ENCODE results near the gene ADAMTS1. TPM values are rescaled to one million over a fixed set of nuclear protein-coding genes. Genes with fewer than 3 reads are reported as not detected.

The ADAMTS1 gene
- total RNA-seq, 1 experiment from 2014 or later, result 17.8 TPM

GRCh38 chr21:26846036-26846931, 1.1 kb upstream of the ADAMTS1 start:
- H3K9me3 Mint-ChIP-seq, result peaks cover 0 to 2% of the 10 kb centered on the region in 2 experiments; a peak in 3 of 5 replicates
- H3K27ac Mint-ChIP-seq, result peak overlapping the region; percentile 24 to 76 (median 75); a peak in 3 of 7 replicates
- H2AFZ ChIP-seq (ENCODE audit: low read length), result peak overlapping the region; percentile 60
- H3K4ac ChIP-seq (ENCODE audit: low read depth, low read length), result no peak overlapping the region; the same call in 1 of the 2 replicates
- peaks cover 7% of the 10 kb centered on the region; the same call in 1 of the 2 replicates for H3K4me1 ChIP-seq (ENCODE audit: insufficient read depth, low read length)
- H4K91ac ChIP-seq (ENCODE audit: insufficient read length, low read depth, low read length), result no peak overlapping the region
- peaks cover 23% of the 10 kb centered on the region for H3K23me2 ChIP-seq (ENCODE audit: insufficient read length, low read depth, low read length, poor library complexity, severe bottlenecking)
- peak overlapping the region; percentile 59 for H3K9ac ChIP-seq (ENCODE audit: extremely low read depth, insufficient read length, low read length)
- H3K27me3 ChIP-seq (ENCODE audit: insufficient read depth, low read length), result no peaks in the 10 kb centered on the region; the same call in 1 of the 2 replicates
- H2BK5ac ChIP-seq (ENCODE audit: insufficient read length, low read length), result no peak overlapping the region
- no peaks in the 10 kb centered on the region for H3K9me3 ChIP-seq (ENCODE audit: control insufficient read depth, low read depth, low read length)
- peak; percentile 18; the same call in 1 of the 3 replicates for TF ChIP-seq CTCF (conservative IDR thresholded peaks at IDR 0.05)
- no peak overlapping the region for H3T11ph ChIP-seq (ENCODE audit: low read length)
- H3K4me2 ChIP-seq (ENCODE audit: insufficient read depth, insufficient read length, low read length), result peak overlapping the region; percentile 91
- peak overlapping the region; percentile 6 for H3K27ac ChIP-seq (ENCODE audit: insufficient read length, low read depth, low read length)
- H3K23ac ChIP-seq (ENCODE audit: insufficient read length, low read depth, low read length), result no peak overlapping the region
- H2BK20ac ChIP-seq (ENCODE audit: low read depth, low read length, poor library complexity, severe bottlenecking), result no peak overlapping the region
- peaks cover 36 to 38% of the 10 kb centered on the region in 2 experiments for H3K4me1 Mint-ChIP-seq
- H3K79me2 ChIP-seq (ENCODE audit: insufficient read depth, low read length), result peaks cover 8% of the 10 kb centered on the region; the same call in 1 of the 2 replicates
- no peak overlapping the region for H2BK15ac ChIP-seq (ENCODE audit: low read depth, low read length)
- peak overlapping the region; percentile 83 to 89 for H3K4me3 Mint-ChIP-seq
- H3K36me3 Mint-ChIP-seq (ENCODE audit: insufficient read depth in 1 of 3, low read depth in 3 of 3), result peaks cover 14 to 15% (median 15%) of the 10 kb centered on the region in 3 experiments
- H3K18ac ChIP-seq (ENCODE audit: insufficient read length, low read depth, low read length), result peak overlapping the region; percentile 33
- H3K27me3 Mint-ChIP-seq (ENCODE audit: low read depth), result peaks cover 26% of the 10 kb centered on the region
- no peak overlapping the region for H3K56ac ChIP-seq (ENCODE audit: insufficient read length, low read depth, low read length)
- no peak overlapping the region for H4K5ac ChIP-seq (ENCODE audit: insufficient read length, low read depth, low read length)
- H2BK120ac ChIP-seq (ENCODE audit: low read depth, low read length, poor library complexity, severe bottlenecking), result no peak overlapping the region
- no peaks in the 10 kb centered on the region for H4K20me1 ChIP-seq (ENCODE audit: control insufficient read depth, insufficient read depth, insufficient read length)
- H2BK12ac ChIP-seq (ENCODE audit: insufficient read length, low read depth, low read length), result no peak overlapping the region
- H4K8ac ChIP-seq (replicated peaks; ENCODE audit: insufficient read length, low read depth, low read length), result no peak overlapping the region
- no peaks in the 10 kb centered on the region for H3K79me1 ChIP-seq (ENCODE audit: insufficient read depth, low read depth, low read length, poor library complexity, severe bottlenecking)
- H3K14ac ChIP-seq (ENCODE audit: insufficient read depth, low read length), result peak overlapping the region; percentile 84
- H2AK5ac ChIP-seq (ENCODE audit: insufficient read length, low read length), result no peak overlapping the region
- peak; percentile 81 for DNase-seq
- WGBS (ENCODE audit: extremely low coverage, insufficient read length, low lambda C conversion rate), result no CpG with 5 or more reads among the region's 50 CpGs
